Keratinocyte (primary cell): ENCODE data around the gene FANCI. TPM values are rescaled to one million over a fixed set of nuclear protein-coding genes. Genes with fewer than 3 reads are reported as not detected.

Experiments used
- DNase-seq: peaks from one replicate; pipeline ENCODE4 v3.0.0-alpha.2; 2011; ENCODE audit warnings: low read depth, missing footprints, low spot score
- FAIRE-seq: peaks from 2 replicates; lab custom pipeline; 2011; peaks lifted over from hg19 to GRCh38; lab: Jason Lieb, UNC
- H2AFZ ChIP-seq: 2 replicates; pipeline ENCODE4 v1.6.0; 2012; ENCODE audit warnings: low read length, control low read depth, inconsistent platforms; ENCODE audit not compliant: control insufficient read depth
- H3K27ac ChIP-seq: 2 replicates; pipeline ENCODE4 v1.5.1; 2011; ENCODE audit warnings: low read length; ENCODE audit not compliant: control insufficient read depth, insufficient read depth
- H3K27me3 ChIP-seq: 3 replicates; pipeline ENCODE4 v1.6.0; 2011; ENCODE audit warnings: low read length; ENCODE audit not compliant: control insufficient read depth, insufficient read depth; ENCODE audit errors: extremely low read depth
- H3K36me3 ChIP-seq, 2 experiments: 2 replicates in 1 of 2; 3 replicates in 1 of 2; pipeline ENCODE4 v1.5.1; 2011; ENCODE audit warnings: low read length in 2 of 2, mild to moderate bottlenecking in 1 of 2; ENCODE audit not compliant: control insufficient read depth in 2 of 2, insufficient read depth in 2 of 2; ENCODE audit errors: extremely low read depth in 1 of 2
- H3K4me1 ChIP-seq: 3 replicates; pipeline ENCODE4 v1.5.1; 2011; ENCODE audit warnings: low read length; ENCODE audit not compliant: control insufficient read depth, insufficient read depth; ENCODE audit errors: extremely low read depth
- H3K4me2 ChIP-seq: 3 replicates; pipeline ENCODE4 v1.6.0; 2011; ENCODE audit warnings: low read depth, low read length; ENCODE audit not compliant: control insufficient read depth, insufficient read depth; ENCODE audit errors: extremely low read depth
- H3K4me3 ChIP-seq, 3 experiments: fragments of 200-600 bp in 1 of 3; sonication (generic) in 1 of 3; 2 replicates in 2 of 3; 3 replicates in 1 of 3; pipeline ENCODE4 v1.5.1; 2011 to 2016; ENCODE audit warnings: low read length in 3 of 3, mild to moderate bottlenecking in 3 of 3, control low read depth in 2 of 3, inconsistent platforms in 1 of 3, low read depth in 1 of 3, mixed read lengths in 1 of 3, mixed run types in 1 of 3, moderate library complexity in 1 of 3; ENCODE audit not compliant: control insufficient read depth in 2 of 3, insufficient read depth in 2 of 3; ENCODE audit errors: extremely low read depth in 1 of 3
- H3K79me2 ChIP-seq: 2 replicates; pipeline ENCODE4 v1.6.0; 2012; ENCODE audit warnings: low read length; ENCODE audit not compliant: control insufficient read depth, insufficient read depth
- H3K9ac ChIP-seq: 3 replicates; pipeline ENCODE4 v1.6.0; 2011; ENCODE audit warnings: low read length; ENCODE audit not compliant: control insufficient read depth, insufficient read depth; ENCODE audit errors: extremely low read depth
- H3K9me1 ChIP-seq: 3 replicates; pipeline ENCODE4 v1.6.0; 2011; ENCODE audit warnings: low read length; ENCODE audit not compliant: control insufficient read depth, insufficient read depth; ENCODE audit errors: extremely low read depth
- H3K9me3 ChIP-seq: 2 replicates; pipeline ENCODE4 v1.5.1; 2012; ENCODE audit warnings: low read depth, low read length; ENCODE audit not compliant: control insufficient read depth
- H4K20me1 ChIP-seq: 3 replicates; pipeline ENCODE4 v1.6.0; 2011; ENCODE audit warnings: low read length; ENCODE audit not compliant: control insufficient read depth, insufficient read depth; ENCODE audit errors: extremely low read depth
- EZH2 ChIP-seq: IDR thresholded peaks from one replicate; pipeline ENCODE4 v1.6.1; 2012; ENCODE audit warnings: inconsistent platforms, mild to moderate bottlenecking, low read length, moderate library complexity
- dilution Hi-C: fragments of 300-500 bp; cut with MboI; formaldehyde crosslinking; loops from one replicate; pipeline ENCODE4 v1.7.0; 2020; ENCODE audit warnings: low sequenced_read_pairs; ENCODE audit not compliant: extremely low pct_ligation_motif_present
- polyA plus RNA-seq, 5 experiments: library from polyadenylated mRNA; depleted of rRNA in 3 of 5; stranded (reverse) in 3 of 5; stranded (forward) in 1 of 5; unstranded in 1 of 5; fragments of >200 nt; gene quantifications; 1 replicate in 1 of 5; 2 replicates in 3 of 5; 3 replicates in 1 of 5; pipeline versions ENCODE4 v1.2.1 to v1.2.3, GENCODE V29; 2011 to 2012; ENCODE audit warnings: missing spikeins in 2 of 5, low read depth in 1 of 5, low replicate concordance in 1 of 5
- TF ChIP-seq, protein P1 (sequence below), 3 experiments: IDR thresholded peaks in 1 of 3; conservative IDR thresholded peaks in 1 of 3; optimal IDR thresholded peaks in 1 of 3; 2 replicates in 2 of 3; 3 replicates in 1 of 3; pipeline versions ENCODE3 to v1.5.1; 2011; ENCODE audit warnings: low read length in 3 of 3, mild to moderate bottlenecking in 3 of 3, moderate library complexity in 2 of 3, control low read depth in 1 of 3, inconsistent platforms in 1 of 3; ENCODE audit not compliant: insufficient read depth in 2 of 3; ENCODE audit errors: extremely low read depth in 1 of 3

The FANCI gene
- polyA plus RNA-seq, 1 donor (not counting 4 experiments of a cell fraction or from before 2014, with no cell fraction given): 21.8 TPM

DNA sequence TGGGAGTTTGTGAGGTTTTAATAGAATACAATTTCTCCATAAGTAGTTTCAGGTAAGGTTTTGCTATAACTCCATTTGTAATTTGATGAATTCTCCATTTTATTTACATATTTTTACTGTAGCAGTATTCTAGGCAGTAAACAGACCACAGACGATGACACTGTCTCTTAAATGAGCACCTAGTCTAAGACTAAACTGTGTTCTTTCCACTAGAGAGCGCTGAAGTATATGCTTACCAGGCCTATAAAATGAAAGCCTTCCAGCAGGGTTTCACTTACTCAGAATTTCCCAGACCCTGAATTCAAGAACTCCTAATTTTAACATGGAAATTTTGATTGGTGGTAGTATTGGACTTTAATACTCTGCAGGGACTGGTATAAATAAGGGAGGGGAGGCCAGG, 49.2 kb downstream of the FANCI start:
- Histone ChIP-seq H3K9me1 (no peaks in the 10 kb centered on the region), H3K27me3 (no peaks in the 10 kb centered on the region), H2AFZ (no peak overlapping the region), H3K4me3 (no peak overlapping the region), H3K4me1 (no peaks in the 10 kb centered on the region), H3K79me2 (no peaks in the 10 kb centered on the region), H4K20me1 (no peaks in the 10 kb centered on the region), H3K9ac (no peak overlapping the region), H3K27ac (no peak overlapping the region), H3K9me3 (no peaks in the 10 kb centered on the region), H3K4me2 (no peak overlapping the region), H3K36me3 (peaks cover 0 to 7% of the 10 kb centered on the region in 2 experiments)
- no peak for TF ChIP-seq EZH2
- TF ChIP-seq, protein P1, sequence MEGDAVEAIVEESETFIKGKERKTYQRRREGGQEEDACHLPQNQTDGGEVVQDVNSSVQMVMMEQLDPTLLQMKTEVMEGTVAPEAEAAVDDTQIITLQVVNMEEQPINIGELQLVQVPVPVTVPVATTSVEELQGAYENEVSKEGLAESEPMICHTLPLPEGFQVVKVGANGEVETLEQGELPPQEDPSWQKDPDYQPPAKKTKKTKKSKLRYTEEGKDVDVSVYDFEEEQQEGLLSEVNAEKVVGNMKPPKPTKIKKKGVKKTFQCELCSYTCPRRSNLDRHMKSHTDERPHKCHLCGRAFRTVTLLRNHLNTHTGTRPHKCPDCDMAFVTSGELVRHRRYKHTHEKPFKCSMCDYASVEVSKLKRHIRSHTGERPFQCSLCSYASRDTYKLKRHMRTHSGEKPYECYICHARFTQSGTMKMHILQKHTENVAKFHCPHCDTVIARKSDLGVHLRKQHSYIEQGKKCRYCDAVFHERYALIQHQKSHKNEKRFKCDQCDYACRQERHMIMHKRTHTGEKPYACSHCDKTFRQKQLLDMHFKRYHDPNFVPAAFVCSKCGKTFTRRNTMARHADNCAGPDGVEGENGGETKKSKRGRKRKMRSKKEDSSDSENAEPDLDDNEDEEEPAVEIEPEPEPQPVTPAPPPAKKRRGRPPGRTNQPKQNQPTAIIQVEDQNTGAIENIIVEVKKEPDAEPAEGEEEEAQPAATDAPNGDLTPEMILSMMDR (optimal IDR thresholded peaks at IDR 0.05 in 1 of 3, IDR thresholded peaks at IDR 0.05 in 1 of 3, conservative IDR thresholded peaks at IDR 0.05 in 1 of 3; ENCODE audit: extremely low read depth in 1 of 3, insufficient read depth in 2 of 3, low read length in 3 of 3): no peak
- dilution Hi-C loops: no loop called here
- DNase-seq (no peak), FAIRE-seq (no peak)

DNA sequence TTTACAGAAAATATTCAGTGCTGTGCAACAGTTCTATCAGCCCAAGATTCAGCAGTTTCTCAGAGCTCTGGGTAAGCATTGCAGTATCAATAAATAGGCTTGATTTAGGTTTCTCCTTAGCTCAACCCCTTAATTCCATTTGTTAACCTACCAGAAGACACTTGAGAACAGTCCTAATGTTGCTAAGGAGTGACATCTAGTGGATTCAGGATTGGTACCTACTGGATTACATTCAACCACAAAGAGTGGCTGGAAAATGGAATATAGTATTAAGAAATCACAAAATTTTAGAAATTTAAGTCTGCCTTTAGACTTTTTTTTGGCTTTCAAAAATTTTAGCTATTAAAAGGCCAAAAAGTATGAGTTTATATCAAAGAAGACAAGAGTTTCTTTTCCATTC, 56.1 kb downstream of the FANCI start:
- Histone ChIP-seq H3K27me3 (no peaks in the 10 kb centered on the region), H3K9me1 (no peaks in the 10 kb centered on the region), H2AFZ (no peak overlapping the region), H3K79me2 (no peaks in the 10 kb centered on the region), H3K9ac (no peak overlapping the region), H3K4me1 (no peaks in the 10 kb centered on the region), H3K27ac (no peak overlapping the region), H3K36me3 (peaks cover 0 to 18% of the 10 kb centered on the region in 2 experiments), H4K20me1 (no peaks in the 10 kb centered on the region), H3K4me3 (no peak overlapping the region), H3K9me3 (no peaks in the 10 kb centered on the region), H3K4me2 (no peak overlapping the region)
- no peak for TF ChIP-seq EZH2
- TF ChIP-seq, protein P1 (optimal IDR thresholded peaks at IDR 0.05 in 1 of 3, IDR thresholded peaks at IDR 0.05 in 1 of 3, conservative IDR thresholded peaks at IDR 0.05 in 1 of 3; ENCODE audit: extremely low read depth in 1 of 3, insufficient read depth in 2 of 3, low read length in 3 of 3): no peak
- dilution Hi-C loops: no loop called here
- FAIRE-seq (no peak), DNase-seq (no peak)
